ENCODE data around the gene ZBTB45. TPM values are rescaled to one million over a fixed set of nuclear protein-coding genes. Genes with fewer than 3 reads are reported as not detected.

ZBTB45 gene
- total RNA-seq = 2.8 TPM
- 7.2 TPM for polyA plus RNA-seq
- long read RNA-seq, donor 1 = 0 reads
- long read RNA-seq, donor 2, partial matches to known transcripts = 701 of 807 reads
- long read RNA-seq, donor 2, other reads (novel, unspliced or antisense) = 103 of 807 reads
- long read RNA-seq, donor 3, partial matches to known transcripts = 0 of 4 reads
- long read RNA-seq, donor 3, other reads (novel, unspliced or antisense) = 0 of 4 reads
- long read RNA-seq, donor 4, partial matches to known transcripts = 0 of 1 reads
- long read RNA-seq, donor 4, other reads (novel, unspliced or antisense) = 0 of 1 reads
- long read RNA-seq, donor 5, partial matches to known transcripts = 194 of 236 reads
- long read RNA-seq, donor 5, other reads (novel, unspliced or antisense) = 38 of 236 reads
- long read RNA-seq, donor 6, partial matches to known transcripts = 0 of 3 reads
- long read RNA-seq, donor 6, other reads (novel, unspliced or antisense) = 0 of 3 reads
- long read RNA-seq, donor 7, partial matches to known transcripts = 0 of 3 reads
- long read RNA-seq, donor 7, other reads (novel, unspliced or antisense) = 0 of 3 reads
- long read RNA-seq, donor 8, partial matches to known transcripts = 0 of 1 reads
- long read RNA-seq, donor 8, other reads (novel, unspliced or antisense) = 0 of 1 reads
- long read RNA-seq, donor 9 = 0 reads
- long read RNA-seq, donor 10, partial matches to known transcripts = 0 of 1 reads
- long read RNA-seq, donor 10, other reads (novel, unspliced or antisense) = 0 of 1 reads

- H3K9me3 ChIP-seq (ENCODE audit: control insufficient read depth in 2 of 2, insufficient read depth in 1 of 2, low read length in 1 of 2) = peaks cover 2 to 4% of the 10 kb centered on the region in 2 donors
- DNase-seq (ENCODE audit: low read depth in 6 of 9, low spot score in 9 of 9) = peak; percentile 71 to 94 (median 81)
- peak within 1 kb of the TSS; percentile 62 to 69 for H3K4me3 ChIP-seq (ENCODE audit: low read length in 2 of 2)
- H3K36me3 ChIP-seq (ENCODE audit: control insufficient read depth in 2 of 2, insufficient read depth in 2 of 2, low read length in 1 of 2) = peaks cover 18 to 21% of the 10 kb centered on the region in 2 donors
- H3K27me3 ChIP-seq (ENCODE audit: control insufficient read depth in 2 of 2, insufficient read depth in 1 of 2, low read length in 1 of 2) = no peaks in the 10 kb centered on the region
- under 1% methylated on average over 87 of the region's 87 CpGs for WGBS
- H3K27ac ChIP-seq (ENCODE audit: low read depth in 1 of 2, low read length in 1 of 2) = peak within 1 kb of the TSS; percentile 96 to 97
- H3K4me1 ChIP-seq (ENCODE audit: control insufficient read depth in 2 of 2, insufficient read depth in 2 of 2, low read length in 2 of 2) = peaks cover 11 to 24% of the 10 kb centered on the region in 2 donors
Measured at GRCh38 chr19:58519355-58520256, at the start of gene ZBTB45. TSS of gene ZBTB45 (minus strand) at chr19:58519810. CDS start at chr19:58517673, 2,137 bp downstream.

- Histone ChIP-seq H3K36me3 (ENCODE audit: control insufficient read depth in 2 of 2, insufficient read depth in 2 of 2, low read length in 1 of 2) (peaks cover 23 to 39% of the 10 kb centered on the region in 2 donors), H3K9me3 (ENCODE audit: control insufficient read depth in 2 of 2, insufficient read depth in 1 of 2, low read length in 1 of 2) (no peaks in the 10 kb centered on the region), H3K4me1 (ENCODE audit: control insufficient read depth in 2 of 2, insufficient read depth in 2 of 2, low read length in 2 of 2) (peaks cover 9 to 15% of the 10 kb centered on the region in 2 donors), H3K27ac (ENCODE audit: low read depth in 1 of 2, low read length in 1 of 2) (no peak overlapping the region), H3K27me3 (ENCODE audit: control insufficient read depth in 2 of 2, insufficient read depth in 1 of 2, low read length in 1 of 2) (peaks cover 5% of the 10 kb centered on the region in 2 donors), H3K4me3 (ENCODE audit: low read length in 2 of 2) (no peak overlapping the region)
- WGBS = 98% methylated on average over 4 of the region's 4 CpGs
- no peak for DNase-seq (ENCODE audit: low read depth in 6 of 9, low spot score in 9 of 9)
Measured at GRCh38 chr19:58568453-58569130, 49.0 kb upstream of the ZBTB45 start.

GRCh38 chr19:58566989-58567388, 47.4 kb upstream of the ZBTB45 start:
- peaks cover 23 to 39% of the 10 kb centered on the region in 2 donors for H3K36me3 ChIP-seq (ENCODE audit: control insufficient read depth in 2 of 2, insufficient read depth in 2 of 2, low read length in 1 of 2)

GRCh38 chr19:58563823-58564222, 44.2 kb upstream of the ZBTB45 start:
- no peak for DNase-seq (ENCODE audit: low read depth in 6 of 9, low spot score in 9 of 9)
- 89% methylated on average over 6 of the region's 6 CpGs for WGBS
- Histone ChIP-seq H3K4me1 (ENCODE audit: control insufficient read depth in 2 of 2, insufficient read depth in 2 of 2, low read length in 2 of 2) (peaks cover 22 to 33% of the 10 kb centered on the region in 2 donors), H3K36me3 (ENCODE audit: control insufficient read depth in 2 of 2, insufficient read depth in 2 of 2, low read length in 1 of 2) (peaks cover 7 to 14% of the 10 kb centered on the region in 2 donors), H3K27ac (ENCODE audit: low read depth in 1 of 2, low read length in 1 of 2) (no peak overlapping the region), H3K27me3 (ENCODE audit: control insufficient read depth in 2 of 2, insufficient read depth in 1 of 2, low read length in 1 of 2) (peaks cover 21 to 37% of the 10 kb centered on the region in 2 donors), H3K9me3 (ENCODE audit: control insufficient read depth in 2 of 2, insufficient read depth in 1 of 2, low read length in 1 of 2) (no peaks in the 10 kb centered on the region), H3K4me3 (ENCODE audit: low read length in 2 of 2) (no peak overlapping the region)

More at GRCh38 chr19:58566989-58567388, 47.4 kb upstream of the ZBTB45 start:
- Histone ChIP-seq H3K4me1 (ENCODE audit: control insufficient read depth in 2 of 2, insufficient read depth in 2 of 2, low read length in 2 of 2) (peaks cover 15 to 20% of the 10 kb centered on the region in 2 donors), H3K9me3 (ENCODE audit: control insufficient read depth in 2 of 2, insufficient read depth in 1 of 2, low read length in 1 of 2) (no peaks in the 10 kb centered on the region), H3K27me3 (ENCODE audit: control insufficient read depth in 2 of 2, insufficient read depth in 1 of 2, low read length in 1 of 2) (peaks cover 18 to 21% of the 10 kb centered on the region in 2 donors), H3K27ac (ENCODE audit: low read depth in 1 of 2, low read length in 1 of 2) (no peak overlapping the region), H3K4me3 (ENCODE audit: low read length in 2 of 2) (no peak overlapping the region)
- no peak for DNase-seq (ENCODE audit: low read depth in 6 of 9, low spot score in 9 of 9)
- WGBS = over 99% methylated on average over 5 of the region's 5 CpGs

- no peak for DNase-seq (ENCODE audit: low read depth in 6 of 9, low spot score in 9 of 9)
- peaks cover 22 to 33% of the 10 kb centered on the region in 2 donors for H3K4me1 ChIP-seq (ENCODE audit: control insufficient read depth in 2 of 2, insufficient read depth in 2 of 2, low read length in 2 of 2)
Measured at GRCh38 chr19:58563034-58563573, 43.5 kb upstream of the ZBTB45 start.

GRCh38 chr19:58562122-58563033, 42.8 kb upstream of the ZBTB45 start:
- Histone ChIP-seq H3K27ac (ENCODE audit: low read depth in 1 of 2, low read length in 1 of 2) (peak overlapping the region in 1 of 2 donors; percentile 43), H3K36me3 (ENCODE audit: control insufficient read depth in 2 of 2, insufficient read depth in 2 of 2, low read length in 1 of 2) (peaks cover 4 to 10% of the 10 kb centered on the region in 2 donors), H3K4me3 (ENCODE audit: low read length in 2 of 2) (peak overlapping the region; percentile 20 to 49), H3K9me3 (ENCODE audit: control insufficient read depth in 2 of 2, insufficient read depth in 1 of 2, low read length in 1 of 2) (no peaks in the 10 kb centered on the region), H3K27me3 (ENCODE audit: control insufficient read depth in 2 of 2, insufficient read depth in 1 of 2, low read length in 1 of 2) (peaks cover 21 to 37% of the 10 kb centered on the region in 2 donors), H3K4me1 (ENCODE audit: control insufficient read depth in 2 of 2, insufficient read depth in 2 of 2, low read length in 2 of 2) (peaks cover 26 to 40% of the 10 kb centered on the region in 2 donors)
- peak in 1 of 9 donors; percentile 62 for DNase-seq (ENCODE audit: low read depth in 6 of 9, low spot score in 9 of 9)
- WGBS = 15% methylated on average over 107 of the region's 107 CpGs

More at GRCh38 chr19:58563034-58563573, 43.5 kb upstream of the ZBTB45 start:
- WGBS = 10% methylated on average over 40 of the region's 40 CpGs
- Histone ChIP-seq H3K27me3 (ENCODE audit: control insufficient read depth in 2 of 2, insufficient read depth in 1 of 2, low read length in 1 of 2) (peaks cover 21 to 37% of the 10 kb centered on the region in 2 donors), H3K36me3 (ENCODE audit: control insufficient read depth in 2 of 2, insufficient read depth in 2 of 2, low read length in 1 of 2) (peaks cover 7 to 12% of the 10 kb centered on the region in 2 donors), H3K9me3 (ENCODE audit: control insufficient read depth in 2 of 2, insufficient read depth in 1 of 2, low read length in 1 of 2) (no peaks in the 10 kb centered on the region), H3K27ac (ENCODE audit: low read depth in 1 of 2, low read length in 1 of 2) (no peak overlapping the region), H3K4me3 (ENCODE audit: low read length in 2 of 2) (peak overlapping the region; percentile 20 to 49)

- Histone ChIP-seq H3K27me3 (ENCODE audit: control insufficient read depth in 2 of 2, insufficient read depth in 1 of 2, low read length in 1 of 2) (peaks cover 21 to 37% of the 10 kb centered on the region in 2 donors), H3K27ac (ENCODE audit: low read depth in 1 of 2, low read length in 1 of 2) (no peak overlapping the region), H3K36me3 (ENCODE audit: control insufficient read depth in 2 of 2, insufficient read depth in 2 of 2, low read length in 1 of 2) (peaks cover 6 to 8% of the 10 kb centered on the region in 2 donors), H3K4me1 (ENCODE audit: control insufficient read depth in 2 of 2, insufficient read depth in 2 of 2, low read length in 2 of 2) (peaks cover 34 to 48% of the 10 kb centered on the region in 2 donors), H3K4me3 (ENCODE audit: low read length in 2 of 2) (no peak overlapping the region), H3K9me3 (ENCODE audit: control insufficient read depth in 2 of 2, insufficient read depth in 1 of 2, low read length in 1 of 2) (no peaks in the 10 kb centered on the region)
- WGBS = 82% methylated on average over 16 of the region's 16 CpGs
- no peak for DNase-seq (ENCODE audit: low read depth in 6 of 9, low spot score in 9 of 9)
Measured at GRCh38 chr19:58561373-58562121, 41.9 kb upstream of the ZBTB45 start.

Data from thymus (tissue), 14 donors.